A549 (cell line): Measurements from ENCODE around the gene C1QTNF4.

Source experiments
- POLR2A ChIP-seq: IDR thresholded peaks from 2 replicates; pipeline ENCODE4 v1.6.1; 2012; ENCODE audit warnings: mild to moderate bottlenecking, low read length
- ZNF302 ChIP-seq: fragments of 250-450 bp; sonication (Bioruptor Pico); IDR thresholded peaks from 2 replicates; pipeline ENCODE4 v1.9.0; 2021; ENCODE audit warnings: inconsistent platforms, mild to moderate bottlenecking, moderate library complexity
- TF ChIP-seq, protein P1 (sequence below): fragments of >200 bp; sonication (Bioruptor Twin); formaldehyde crosslinking; IDR thresholded peaks from 3 replicates; pipeline ENCODE4 v1.5.1; 2016
- TF ChIP-seq, protein P2 (sequence below): fragments of 450-650 bp; IDR thresholded peaks from 2 replicates; pipeline ENCODE4 v1.6.1; 2014; ENCODE audit warnings: antibody characterized with exemption
- TF ChIP-seq, protein P3 (sequence below): fragments of 200-600 bp; sonication (generic); IDR thresholded peaks from 2 replicates; pipeline ENCODE4 v1.6.1; 2016; ENCODE audit warnings: antibody characterized with exemption, mild to moderate bottlenecking, moderate library complexity

DNA sequence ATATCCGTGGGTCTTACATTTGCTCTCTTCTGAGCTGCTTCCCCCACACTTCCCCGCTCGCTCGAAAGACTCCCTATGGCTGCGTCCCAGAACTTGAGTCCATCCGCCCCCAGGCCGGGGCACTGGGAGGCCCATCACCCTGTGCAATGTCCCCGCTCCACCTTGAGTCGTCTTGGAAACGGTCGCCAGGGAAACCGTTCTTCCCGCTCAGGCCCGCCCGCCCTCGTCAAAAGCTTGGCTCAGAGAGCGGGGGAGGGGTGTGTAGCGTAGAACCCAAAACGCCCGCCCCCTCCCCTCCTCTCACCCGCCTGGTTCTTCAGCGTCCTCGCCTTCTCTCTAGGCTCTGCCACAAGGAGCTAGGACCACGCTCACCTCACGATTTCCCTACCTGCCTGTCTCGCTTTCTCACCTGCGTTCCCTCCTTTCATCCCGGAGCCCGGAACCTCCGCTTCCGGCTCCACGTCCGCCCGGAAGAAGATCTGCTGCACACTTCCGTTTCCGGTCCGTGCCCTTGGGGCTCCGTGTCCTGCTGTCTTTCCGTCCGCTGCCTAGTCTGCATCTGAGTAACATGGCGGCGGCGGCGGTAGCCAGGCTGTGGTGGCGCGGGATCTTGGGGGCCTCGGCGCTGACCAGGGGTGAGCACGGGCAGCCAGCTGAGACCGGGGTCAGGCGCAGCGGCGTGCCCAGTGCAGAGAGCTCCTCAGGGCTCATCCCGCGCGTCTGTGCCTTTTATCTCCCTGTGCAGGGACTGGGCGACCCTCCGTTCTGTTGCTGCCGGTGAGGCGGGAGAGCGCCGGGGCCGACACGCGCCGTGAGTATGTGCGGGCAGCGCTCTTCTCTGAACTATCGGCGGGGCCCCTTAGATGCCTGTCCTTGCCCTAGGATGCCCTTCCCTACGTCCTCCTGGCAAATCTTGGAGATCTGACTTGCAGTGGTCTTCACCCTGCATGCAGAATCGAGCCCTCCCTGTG, 15.4 kb downstream of the C1QTNF4 start, which contains the start of the genes KBTBD4 and NDUFS3:
- TF ChIP-seq, protein P1, sequence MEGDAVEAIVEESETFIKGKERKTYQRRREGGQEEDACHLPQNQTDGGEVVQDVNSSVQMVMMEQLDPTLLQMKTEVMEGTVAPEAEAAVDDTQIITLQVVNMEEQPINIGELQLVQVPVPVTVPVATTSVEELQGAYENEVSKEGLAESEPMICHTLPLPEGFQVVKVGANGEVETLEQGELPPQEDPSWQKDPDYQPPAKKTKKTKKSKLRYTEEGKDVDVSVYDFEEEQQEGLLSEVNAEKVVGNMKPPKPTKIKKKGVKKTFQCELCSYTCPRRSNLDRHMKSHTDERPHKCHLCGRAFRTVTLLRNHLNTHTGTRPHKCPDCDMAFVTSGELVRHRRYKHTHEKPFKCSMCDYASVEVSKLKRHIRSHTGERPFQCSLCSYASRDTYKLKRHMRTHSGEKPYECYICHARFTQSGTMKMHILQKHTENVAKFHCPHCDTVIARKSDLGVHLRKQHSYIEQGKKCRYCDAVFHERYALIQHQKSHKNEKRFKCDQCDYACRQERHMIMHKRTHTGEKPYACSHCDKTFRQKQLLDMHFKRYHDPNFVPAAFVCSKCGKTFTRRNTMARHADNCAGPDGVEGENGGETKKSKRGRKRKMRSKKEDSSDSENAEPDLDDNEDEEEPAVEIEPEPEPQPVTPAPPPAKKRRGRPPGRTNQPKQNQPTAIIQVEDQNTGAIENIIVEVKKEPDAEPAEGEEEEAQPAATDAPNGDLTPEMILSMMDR, result no peak
- TF ChIP-seq POLR2A (peak; percentile 78), ZNF302 (no peak)
- TF ChIP-seq, protein P2, sequence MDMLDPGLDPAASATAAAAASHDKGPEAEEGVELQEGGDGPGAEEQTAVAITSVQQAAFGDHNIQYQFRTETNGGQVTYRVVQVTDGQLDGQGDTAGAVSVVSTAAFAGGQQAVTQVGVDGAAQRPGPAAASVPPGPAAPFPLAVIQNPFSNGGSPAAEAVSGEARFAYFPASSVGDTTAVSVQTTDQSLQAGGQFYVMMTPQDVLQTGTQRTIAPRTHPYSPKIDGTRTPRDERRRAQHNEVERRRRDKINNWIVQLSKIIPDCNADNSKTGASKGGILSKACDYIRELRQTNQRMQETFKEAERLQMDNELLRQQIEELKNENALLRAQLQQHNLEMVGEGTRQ, result no peak
- TF ChIP-seq, protein P3, sequence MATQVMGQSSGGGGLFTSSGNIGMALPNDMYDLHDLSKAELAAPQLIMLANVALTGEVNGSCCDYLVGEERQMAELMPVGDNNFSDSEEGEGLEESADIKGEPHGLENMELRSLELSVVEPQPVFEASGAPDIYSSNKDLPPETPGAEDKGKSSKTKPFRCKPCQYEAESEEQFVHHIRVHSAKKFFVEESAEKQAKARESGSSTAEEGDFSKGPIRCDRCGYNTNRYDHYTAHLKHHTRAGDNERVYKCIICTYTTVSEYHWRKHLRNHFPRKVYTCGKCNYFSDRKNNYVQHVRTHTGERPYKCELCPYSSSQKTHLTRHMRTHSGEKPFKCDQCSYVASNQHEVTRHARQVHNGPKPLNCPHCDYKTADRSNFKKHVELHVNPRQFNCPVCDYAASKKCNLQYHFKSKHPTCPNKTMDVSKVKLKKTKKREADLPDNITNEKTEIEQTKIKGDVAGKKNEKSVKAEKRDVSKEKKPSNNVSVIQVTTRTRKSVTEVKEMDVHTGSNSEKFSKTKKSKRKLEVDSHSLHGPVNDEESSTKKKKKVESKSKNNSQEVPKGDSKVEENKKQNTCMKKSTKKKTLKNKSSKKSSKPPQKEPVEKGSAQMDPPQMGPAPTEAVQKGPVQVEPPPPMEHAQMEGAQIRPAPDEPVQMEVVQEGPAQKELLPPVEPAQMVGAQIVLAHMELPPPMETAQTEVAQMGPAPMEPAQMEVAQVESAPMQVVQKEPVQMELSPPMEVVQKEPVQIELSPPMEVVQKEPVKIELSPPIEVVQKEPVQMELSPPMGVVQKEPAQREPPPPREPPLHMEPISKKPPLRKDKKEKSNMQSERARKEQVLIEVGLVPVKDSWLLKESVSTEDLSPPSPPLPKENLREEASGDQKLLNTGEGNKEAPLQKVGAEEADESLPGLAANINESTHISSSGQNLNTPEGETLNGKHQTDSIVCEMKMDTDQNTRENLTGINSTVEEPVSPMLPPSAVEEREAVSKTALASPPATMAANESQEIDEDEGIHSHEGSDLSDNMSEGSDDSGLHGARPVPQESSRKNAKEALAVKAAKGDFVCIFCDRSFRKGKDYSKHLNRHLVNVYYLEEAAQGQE, result peak; percentile 42; the same call in 1 of the 2 replicates
